HG03457 (cell line): Measurements from ENCODE around the gene ZFPL1.

Experiments used
- ATAC-seq: cut with Tn5 transposase; IDR thresholded peaks from one replicate; pipeline ENCODE4 v1.9.1; 2021; ENCODE audit warnings: moderate number of reproducible peaks; ENCODE audit not compliant: unreplicated experiment

The ZFPL1 gene

GRCh38 chr11:65090628-65091027, 6.6 kb downstream of the ZFPL1 start:
- ATAC-seq = no peak

DNA sequence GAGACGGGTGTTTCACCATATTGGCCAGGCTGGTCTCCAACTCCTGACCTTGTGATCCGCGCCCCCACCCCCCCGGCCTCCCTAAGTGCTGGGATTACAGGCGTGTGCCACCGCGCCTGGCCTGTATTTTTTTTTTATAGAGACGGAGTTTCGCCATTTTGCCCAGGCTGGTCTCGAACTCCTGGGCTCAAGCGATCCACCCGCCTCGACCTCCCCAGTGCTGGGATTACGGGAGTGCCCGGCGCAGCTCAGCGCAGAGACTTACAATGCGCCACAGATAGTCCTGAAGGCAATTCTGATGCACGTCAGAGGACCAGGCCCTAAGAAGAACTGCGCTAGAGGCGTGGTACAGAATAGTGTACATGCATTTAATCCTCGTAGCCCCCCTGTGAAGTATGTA, 11.4 kb downstream of the ZFPL1 start:
- ATAC-seq = no peak

DNA sequence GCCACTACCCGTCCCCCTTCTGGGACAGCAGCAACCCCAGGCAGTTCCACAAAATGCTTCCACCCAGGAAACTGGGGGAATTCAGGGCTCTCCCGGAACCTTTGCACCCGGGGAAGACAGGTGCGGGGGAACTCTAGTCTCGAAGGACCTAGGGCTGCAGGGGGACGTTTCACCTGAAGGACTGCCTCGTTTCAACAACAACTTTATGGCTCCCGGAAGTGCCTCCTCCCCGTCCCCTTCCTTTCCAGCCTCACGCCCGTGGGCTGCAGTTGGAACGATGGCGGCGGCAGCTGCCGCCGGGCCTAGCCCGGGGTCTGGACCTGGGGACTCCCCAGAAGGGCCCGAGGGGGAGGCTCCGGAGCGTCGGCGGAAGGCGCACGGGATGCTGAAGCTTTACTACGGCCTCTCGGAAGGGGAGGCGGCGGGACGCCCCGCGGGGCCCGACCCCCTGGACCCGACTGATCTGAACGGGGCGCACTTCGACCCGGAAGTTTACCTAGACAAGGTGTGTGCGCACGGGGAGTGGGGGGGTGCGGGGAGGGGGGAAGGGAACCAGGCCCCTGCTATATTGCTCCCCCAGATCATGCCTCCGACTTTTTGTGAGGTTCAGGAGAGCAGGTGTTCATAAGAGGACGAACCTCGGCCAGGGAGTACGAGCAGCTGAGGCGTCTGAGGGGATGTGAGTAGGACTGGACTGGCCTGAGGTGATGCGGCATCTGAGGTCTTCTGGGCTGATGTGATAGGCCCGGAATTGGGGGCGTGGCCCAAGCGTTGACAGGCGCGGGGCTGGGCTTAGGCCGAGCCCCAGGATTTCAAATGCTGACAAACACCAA, 12.2 kb downstream of the ZFPL1 start, which contains the start of gene VPS51:
TSS of gene VPS51 (plus strand) at position 241 of the 833 bp plus-strand sequence. CDS start at position 278, 37 bp downstream.
- peak; percentile 62 for ATAC-seq

DNA sequence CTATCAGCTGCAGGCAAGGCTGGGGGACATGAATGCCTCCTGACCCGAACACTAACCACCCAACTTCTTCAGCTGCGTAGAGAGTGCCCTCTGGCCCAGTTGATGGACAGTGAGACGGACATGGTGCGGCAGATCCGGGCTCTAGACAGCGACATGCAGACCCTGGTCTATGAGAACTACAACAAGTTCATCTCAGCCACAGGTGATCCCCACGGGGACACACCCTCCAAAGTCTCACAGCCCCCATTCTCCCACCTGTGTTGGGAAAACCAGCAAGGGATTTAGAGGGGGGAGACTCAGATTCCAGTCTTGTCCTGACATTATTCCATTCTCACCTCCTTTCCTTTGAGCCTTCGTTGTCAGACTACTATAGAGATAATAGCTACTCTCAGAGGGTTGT, 12.9 kb downstream of the ZFPL1 start:
- ATAC-seq = peak; percentile 11

GRCh38 chr11:65100674-65101350, 16.8 kb downstream of the ZFPL1 start:
- no peak for ATAC-seq

GRCh38 chr11:65102142-65103095, 18.4 kb downstream of the ZFPL1 start:
- no peak for ATAC-seq

DNA sequence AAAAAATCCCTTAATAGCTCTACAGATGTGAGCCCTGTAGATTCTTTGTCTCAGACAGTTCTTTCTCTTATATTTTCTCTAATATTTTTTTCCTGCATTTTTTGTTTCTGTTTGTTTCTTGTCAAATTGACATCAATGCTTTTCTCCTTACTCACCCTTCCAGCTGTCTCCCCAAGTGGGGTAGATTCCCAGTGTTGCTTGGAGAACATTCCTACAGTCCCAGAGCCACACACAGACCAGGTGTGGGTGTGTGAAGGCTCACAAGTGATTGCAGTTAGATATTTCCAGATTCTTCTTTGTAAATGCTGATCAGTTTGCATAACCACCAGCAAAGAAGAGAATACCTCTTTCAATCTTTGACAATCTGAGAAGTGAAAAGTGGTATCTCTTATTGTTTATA, 19.5 kb downstream of the ZFPL1 start:
- ATAC-seq = no peak

DNA sequence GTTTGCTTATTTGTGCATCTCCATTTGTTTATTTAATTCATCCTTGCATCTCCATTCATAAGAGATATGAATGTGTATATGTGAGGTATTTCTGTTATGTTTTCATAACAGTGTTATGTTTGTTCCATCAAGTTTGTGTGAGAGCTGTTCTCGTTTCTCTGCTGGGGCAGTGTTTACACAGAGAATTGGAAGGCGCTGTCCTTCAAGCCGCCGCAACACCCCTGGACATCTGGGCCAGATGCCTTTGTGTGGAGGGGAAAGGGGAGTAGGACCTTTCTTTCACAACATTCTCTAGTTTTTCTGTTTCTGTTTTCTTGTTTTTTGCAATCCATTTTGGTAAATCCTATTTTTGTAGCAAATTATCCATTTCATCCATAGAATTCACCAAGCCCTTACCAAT, 20.6 kb downstream of the ZFPL1 start:
- no peak for ATAC-seq

DNA sequence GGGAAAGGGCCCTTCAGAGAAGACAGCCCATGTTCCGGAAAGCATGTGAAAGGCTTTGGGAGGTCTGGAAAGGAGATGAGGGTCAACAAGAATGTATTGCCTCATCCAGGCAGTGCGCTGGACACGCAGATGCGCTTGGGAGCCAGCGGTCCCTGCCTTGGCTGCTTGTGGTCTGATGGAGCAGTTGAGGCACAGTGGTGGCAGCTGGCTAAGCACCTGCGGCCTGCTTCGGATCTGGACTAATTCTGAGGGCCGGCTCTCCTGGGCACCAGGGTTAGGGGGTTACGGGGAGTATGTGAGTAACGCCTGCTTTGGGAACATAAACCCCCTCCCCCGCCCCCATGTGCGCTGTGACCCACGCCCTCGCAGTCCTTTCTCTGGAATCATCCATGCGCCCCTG, 23.1 kb downstream of the ZFPL1 start:
- no peak for ATAC-seq

GRCh38 chr11:65107751-65108468, 23.9 kb downstream of the ZFPL1 start:
- no peak for ATAC-seq

GRCh38 chr11:65108469-65109123, 24.6 kb downstream of the ZFPL1 start:
- ATAC-seq = no peak

DNA sequence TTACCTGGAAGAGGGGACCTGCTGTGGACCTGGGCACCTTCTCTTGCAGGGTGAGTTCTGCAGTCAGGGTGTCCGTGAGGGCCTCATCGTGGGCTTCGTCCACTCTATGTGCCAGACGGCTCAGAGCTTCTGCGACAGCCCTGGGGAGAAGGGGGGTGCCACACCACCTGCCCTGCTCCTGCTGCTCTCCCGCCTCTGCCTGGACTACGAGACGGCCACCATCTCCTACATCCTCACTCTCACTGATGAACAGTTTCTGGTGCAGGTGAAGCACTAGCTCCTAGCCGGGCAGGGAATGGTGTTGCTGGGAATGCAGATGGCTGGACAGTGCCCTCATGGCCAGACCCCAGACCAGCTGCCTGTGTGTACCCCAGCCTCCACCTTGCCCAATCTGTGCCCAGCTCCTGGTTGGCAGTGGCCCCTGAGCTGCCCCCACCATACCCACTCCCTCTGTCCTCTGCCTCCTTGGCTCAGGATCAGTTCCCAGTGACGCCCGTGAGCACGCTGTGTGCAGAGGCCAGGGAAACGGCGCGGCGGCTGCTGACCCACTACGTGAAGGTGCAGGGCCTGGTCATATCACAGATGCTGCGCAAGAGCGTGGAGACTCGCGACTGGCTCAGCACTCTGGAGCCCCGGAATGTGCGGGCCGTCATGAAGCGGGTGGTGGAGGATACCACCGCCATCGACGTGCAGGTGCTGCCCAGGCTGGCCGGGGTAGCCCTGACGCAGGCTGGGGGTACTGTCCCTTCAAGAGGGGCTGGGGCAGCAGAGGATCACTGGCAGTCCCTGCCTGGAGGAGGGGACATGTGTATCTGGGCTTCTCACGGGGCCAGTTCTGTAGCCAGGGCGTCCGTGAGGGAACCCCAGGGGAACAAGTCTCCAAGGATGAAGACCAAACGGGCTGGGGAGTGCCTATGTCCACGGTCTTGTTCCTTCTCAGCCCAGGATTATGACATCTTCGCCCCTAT, 25.5 kb downstream of the ZFPL1 start:
- ATAC-seq = no peak

- ATAC-seq = no peak
Observed at GRCh38 chr11:65110354-65110861, 26.4 kb downstream of the ZFPL1 start.

GRCh38 chr11:65111159-65111743, 27.2 kb downstream of the ZFPL1 start:
- ATAC-seq = no peak

GRCh38 chr11:65111744-65112545, 27.9 kb downstream of the ZFPL1 start, which contains the start of gene TM7SF2:
Gene TM7SF2, plus strand, starts transcription at chr11:65111872. Its CDS starts 144 bp downstream, at chr11:65112016.
- ATAC-seq = peak; percentile 38

GRCh38 chr11:65112546-65113360, 28.7 kb downstream of the ZFPL1 start:
- no peak for ATAC-seq
